GM21360 (cell line): ENCODE data around the gene OCA2.

ENCODE experiments used
- ATAC-seq: cut with Tn5 transposase; IDR thresholded peaks from one replicate; pipeline ENCODE4 v1.9.1; 2021; ENCODE audit warnings: mild to moderate bottlenecking, moderate library complexity; ENCODE audit not compliant: unreplicated experiment

OCA2 gene

GRCh38 chr15:27826902-27827714 lies 272.0 kb downstream of the OCA2 start:
- ATAC-seq: no peak

GRCh38 chr15:27826411-27826810 lies 272.7 kb downstream of the OCA2 start:
- no peak for ATAC-seq

GRCh38 chr15:27824841-27825422 lies 274.2 kb downstream of the OCA2 start:
- no peak for ATAC-seq

GRCh38 chr15:27821273-27821672 lies 277.8 kb downstream of the OCA2 start:
- ATAC-seq: no peak

GRCh38 chr15:27820722-27821121 lies 278.4 kb downstream of the OCA2 start:
- ATAC-seq: no peak

- ATAC-seq: no peak
Observed at GRCh38 chr15:27820232-27820631, 278.9 kb downstream of the OCA2 start.

GRCh38 chr15:27817258-27817657 lies 281.9 kb downstream of the OCA2 start:
- ATAC-seq: no peak

GRCh38 chr15:27816790-27817189 lies 282.3 kb downstream of the OCA2 start:
- no peak for ATAC-seq

GRCh38 chr15:27815035-27815434 lies 284.1 kb downstream of the OCA2 start:
- no peak for ATAC-seq

- ATAC-seq: no peak
Observed at GRCh38 chr15:27813139-27813538, 286.0 kb downstream of the OCA2 start.

- ATAC-seq: no peak
Observed at GRCh38 chr15:27808182-27808581, 290.9 kb downstream of the OCA2 start.

GRCh38 chr15:27807335-27807734 lies 291.8 kb downstream of the OCA2 start:
- no peak for ATAC-seq

GRCh38 chr15:27806396-27806795 lies 292.7 kb downstream of the OCA2 start:
- ATAC-seq: no peak

GRCh38 chr15:27805261-27806220 lies 293.6 kb downstream of the OCA2 start:
- ATAC-seq: no peak

GRCh38 chr15:27804569-27805260 lies 294.4 kb downstream of the OCA2 start:
- ATAC-seq: no peak

- ATAC-seq: no peak
Observed at GRCh38 chr15:27798807-27799206, 300.3 kb downstream of the OCA2 start.

GRCh38 chr15:27797765-27798164 lies 301.4 kb downstream of the OCA2 start:
- ATAC-seq: no peak

- no peak for ATAC-seq
Observed at GRCh38 chr15:27796405-27797320, 302.5 kb downstream of the OCA2 start.

GRCh38 chr15:27792756-27793264 lies 306.3 kb downstream of the OCA2 start:
- ATAC-seq: no peak

- no peak for ATAC-seq
Observed at GRCh38 chr15:27790270-27790669, 308.8 kb downstream of the OCA2 start.
